SW480 (cell line): ENCODE results near the gene ERC2.

Source experiments
- DNase-seq: peaks from one replicate; pipeline ENCODE4 v3.0.0-alpha.2; 2016; ENCODE audit warnings: low spot score

Gene ERC2

GRCh38 chr3:55524565-55525244, 943.6 kb downstream of the ERC2 start:
- DNase-seq: no peak

- DNase-seq: no peak
Observed at GRCh38 chr3:55523471-55523870, 944.8 kb downstream of the ERC2 start.

DNA sequence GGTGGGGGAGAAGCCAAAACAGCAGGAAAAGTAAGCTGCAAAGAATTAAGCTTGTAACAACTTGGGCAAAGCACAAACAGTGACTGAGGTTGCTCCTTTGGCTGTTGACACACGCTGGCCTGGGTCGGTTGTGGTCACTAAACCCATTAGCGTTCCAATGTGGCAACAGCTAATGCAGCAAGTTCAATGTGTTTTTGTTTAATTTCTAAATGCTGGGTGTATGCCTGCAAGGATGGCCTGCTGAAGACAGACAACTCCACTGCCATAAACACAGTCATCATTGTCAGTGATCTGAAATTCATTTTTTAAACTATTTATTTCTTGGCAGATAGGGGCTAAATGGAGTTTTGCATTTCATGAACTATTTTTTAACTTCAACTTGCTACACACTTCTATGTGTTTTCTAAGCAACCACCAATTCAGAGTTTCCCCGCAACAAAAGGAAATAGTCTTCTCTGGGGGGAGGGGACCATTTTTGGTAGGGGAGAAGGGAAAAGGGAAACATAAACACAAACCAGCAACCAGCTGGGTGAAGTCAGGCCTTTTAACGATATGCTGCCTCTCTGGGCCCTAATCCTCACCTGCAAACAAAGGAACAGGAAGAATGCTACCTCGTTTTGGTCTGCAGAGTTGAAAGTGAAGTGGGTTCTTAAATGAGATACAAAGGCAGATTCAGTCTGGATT, 946.4 kb downstream of the ERC2 start:
- DNase-seq: no peak

- no peak for DNase-seq
Observed at GRCh38 chr3:55521064-55521737, 947.1 kb downstream of the ERC2 start.

DNA sequence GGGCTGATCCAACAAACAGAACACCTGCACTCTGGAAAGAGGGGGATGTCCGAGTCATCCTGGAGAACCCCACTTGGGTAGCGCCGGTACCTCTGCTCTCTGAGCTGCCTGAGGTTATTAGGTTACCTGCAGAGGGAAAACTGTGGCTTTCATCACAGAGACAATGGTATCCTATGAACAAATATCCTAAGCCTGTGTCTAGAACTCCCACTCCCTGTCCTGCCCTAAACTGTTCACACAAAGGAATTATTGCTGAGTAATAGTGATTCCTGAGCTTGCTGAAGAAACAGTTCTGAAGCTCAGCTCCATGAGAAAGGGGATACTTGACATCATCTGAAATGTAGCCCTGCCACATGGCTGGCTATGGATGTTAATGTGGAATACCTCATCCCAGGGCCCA, 949.2 kb downstream of the ERC2 start:
- DNase-seq: no peak

DNA sequence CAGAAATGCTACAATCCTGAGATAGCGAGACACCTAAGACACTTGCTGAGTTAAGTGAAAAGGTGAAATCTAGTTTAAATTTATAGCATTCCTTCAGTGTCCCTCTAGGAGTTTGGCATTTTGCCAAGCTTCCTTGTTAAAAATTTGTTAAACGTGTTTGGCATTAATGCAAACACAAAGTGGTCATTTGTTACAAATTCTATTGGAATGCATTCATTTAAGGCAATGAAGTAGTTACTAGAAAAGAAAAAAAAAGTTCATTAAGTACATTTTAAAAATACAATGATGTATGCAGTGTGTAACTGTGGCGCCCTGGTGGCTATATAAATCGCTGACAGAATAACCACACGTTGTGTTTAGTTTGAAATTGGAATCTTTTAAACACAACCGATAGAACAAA, 949.8 kb downstream of the ERC2 start:
- DNase-seq: no peak

GRCh38 chr3:55516392-55517030, 951.8 kb downstream of the ERC2 start:
- DNase-seq: no peak

DNA sequence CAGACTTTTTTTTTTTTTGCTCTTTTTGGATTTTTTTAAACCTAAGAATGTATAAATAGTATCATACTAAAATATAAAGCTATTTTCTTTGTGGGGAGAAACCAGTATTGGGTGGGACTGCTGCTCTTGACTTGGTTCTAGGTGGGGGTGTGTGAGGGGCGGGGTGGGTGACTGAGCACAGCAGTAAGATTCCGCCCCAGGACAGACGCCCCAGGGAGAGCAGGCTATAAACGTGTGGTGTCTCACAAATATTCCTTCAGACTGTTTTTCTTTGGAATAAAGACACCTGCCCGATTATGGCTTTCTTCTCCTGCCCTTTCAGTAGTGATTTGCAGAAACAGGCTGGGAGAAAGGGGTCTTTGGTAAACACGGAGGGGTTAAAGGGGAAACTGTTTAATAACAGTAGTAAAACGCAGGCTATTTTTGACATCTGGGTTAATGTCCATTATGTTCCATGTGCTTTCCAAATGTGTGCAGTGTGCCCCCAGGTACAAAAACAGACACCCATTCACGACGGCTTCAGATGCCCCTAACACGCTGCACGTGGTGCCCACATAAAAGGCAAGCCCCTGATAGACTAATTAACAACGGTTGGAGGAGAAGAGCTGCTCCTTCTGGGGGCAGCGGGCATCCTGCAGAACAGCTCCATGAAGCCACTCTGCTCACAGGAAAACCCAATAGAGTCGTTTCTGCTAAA, 952.6 kb downstream of the ERC2 start:
- DNase-seq: no peak

DNA sequence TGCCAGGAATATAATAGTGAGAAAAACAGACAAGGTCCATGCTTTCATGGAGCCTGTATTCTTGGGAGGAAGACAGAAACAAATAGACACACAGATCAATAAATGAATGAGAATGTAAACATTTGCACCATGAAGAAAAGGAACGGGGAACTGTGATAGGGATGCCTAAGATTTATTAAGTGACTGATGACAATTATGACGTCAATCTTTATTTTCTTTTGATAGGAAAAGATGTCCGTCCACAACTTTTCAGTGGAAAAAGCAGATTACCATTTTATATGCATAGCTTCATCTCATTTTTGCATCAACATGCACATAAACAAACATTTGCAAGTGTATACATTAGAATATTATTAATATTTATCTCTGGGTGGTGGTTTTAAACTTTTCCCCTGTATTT, 953.3 kb downstream of the ERC2 start:
- DNase-seq: no peak

DNA sequence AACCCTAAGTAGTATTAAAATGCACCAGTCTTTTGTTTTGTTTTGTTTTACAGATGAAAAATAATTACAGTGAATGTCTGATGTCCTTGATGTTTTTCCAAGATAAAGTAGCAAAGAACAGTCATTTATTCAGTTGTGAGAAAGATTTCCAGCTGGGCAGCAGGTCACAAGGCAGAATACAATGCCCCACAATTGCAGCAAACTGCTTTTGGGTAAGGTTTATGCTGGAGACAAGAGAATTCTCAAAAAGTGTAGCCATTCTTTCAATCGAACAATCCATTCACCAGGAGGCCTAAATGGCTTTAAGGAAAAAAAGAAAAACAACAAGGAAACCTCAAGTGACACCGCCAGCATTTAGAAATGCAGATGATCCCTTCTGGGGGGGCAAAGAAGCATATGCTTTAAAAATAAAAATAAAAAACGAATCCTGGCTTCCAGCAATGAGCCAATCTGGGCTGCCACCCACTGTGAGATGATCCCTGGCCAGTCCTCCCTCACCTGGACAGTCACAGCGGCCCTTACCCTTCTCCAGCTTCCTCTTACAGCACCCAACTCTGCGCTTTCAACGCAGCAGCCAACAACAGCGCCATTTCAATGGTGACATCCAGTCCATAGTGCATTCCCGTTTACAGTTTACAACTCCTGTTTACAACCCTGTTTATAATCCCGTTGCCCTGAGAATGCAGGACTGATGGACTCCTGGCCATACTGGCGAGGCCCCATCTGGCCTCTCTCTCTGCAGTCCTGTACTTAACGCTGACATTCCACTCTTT, 955.5 kb downstream of the ERC2 start:
- DNase-seq: no peak

DNA sequence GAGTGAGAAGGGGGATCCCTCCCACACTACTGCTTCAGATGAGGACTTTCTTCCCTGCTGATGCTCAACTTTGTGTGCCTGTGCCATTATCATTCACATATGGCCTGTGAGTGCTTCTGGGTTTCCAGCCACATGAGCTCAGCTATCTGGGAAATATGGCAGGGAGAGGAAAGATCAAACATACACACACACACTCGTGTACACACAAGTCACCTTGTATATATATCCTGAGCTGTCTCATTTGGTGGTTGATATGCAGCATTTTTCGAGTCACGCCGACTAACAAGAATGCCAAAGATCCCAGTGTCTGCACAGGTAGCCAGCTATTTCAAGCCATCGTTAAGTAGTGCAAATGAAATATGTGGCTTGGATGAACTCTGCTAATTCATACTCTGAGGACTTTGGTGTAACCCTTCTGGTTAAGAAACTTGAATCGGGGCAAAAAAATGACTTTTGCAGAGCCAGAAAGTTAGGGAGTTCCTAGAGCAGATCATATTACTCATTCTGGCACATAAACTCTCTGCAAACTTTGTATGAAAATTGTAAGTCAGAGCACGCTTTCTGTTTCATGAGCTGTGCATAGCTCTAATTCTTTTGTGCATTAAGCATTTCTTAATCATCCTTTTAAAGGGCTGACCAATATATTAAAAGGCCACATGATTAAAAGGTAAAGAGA, 956.2 kb downstream of the ERC2 start:
- DNase-seq: no peak

GRCh38 chr3:55508335-55508734, 959.9 kb downstream of the ERC2 start:
- DNase-seq: no peak

DNA sequence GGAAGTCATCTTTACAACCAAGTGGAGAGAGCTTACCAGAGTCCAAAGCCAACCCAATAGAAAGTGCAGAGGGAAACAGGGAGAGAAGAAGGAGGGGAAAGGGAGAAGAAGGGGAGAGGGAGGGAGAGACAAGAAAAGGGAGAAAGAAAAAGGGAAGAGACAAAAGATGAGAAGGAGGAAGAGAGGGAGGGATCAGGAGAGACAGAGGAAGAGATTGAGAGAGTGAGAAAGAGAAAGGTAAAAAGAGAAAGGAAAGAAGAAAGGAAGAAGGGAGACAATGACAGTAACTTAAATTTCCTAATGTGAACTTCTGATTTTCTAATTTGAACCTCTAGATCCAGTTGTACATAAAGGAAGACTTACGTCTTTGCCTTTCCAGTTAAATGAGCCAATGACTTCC, 960.5 kb downstream of the ERC2 start:
- DNase-seq: no peak

DNA sequence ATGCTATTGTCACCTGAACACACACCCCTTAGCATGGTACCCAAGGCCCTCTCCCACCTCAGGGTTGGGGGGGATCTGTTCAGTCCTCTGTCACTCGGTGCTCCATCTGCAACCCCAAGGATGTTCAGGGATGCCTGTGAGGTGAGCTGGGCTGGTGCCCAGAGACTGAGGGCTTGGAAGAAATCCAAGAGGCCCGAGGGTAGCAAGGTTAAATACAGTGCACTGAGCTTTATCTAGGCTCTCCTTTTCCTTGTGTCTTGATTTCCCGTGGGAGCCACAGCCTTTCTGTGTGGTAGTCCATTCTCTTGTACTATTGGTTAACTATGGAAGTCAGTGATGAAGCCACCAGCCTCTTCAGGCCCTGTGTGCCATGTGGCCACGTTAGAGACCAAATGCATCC, 962.5 kb downstream of the ERC2 start:
- DNase-seq: no peak

DNA sequence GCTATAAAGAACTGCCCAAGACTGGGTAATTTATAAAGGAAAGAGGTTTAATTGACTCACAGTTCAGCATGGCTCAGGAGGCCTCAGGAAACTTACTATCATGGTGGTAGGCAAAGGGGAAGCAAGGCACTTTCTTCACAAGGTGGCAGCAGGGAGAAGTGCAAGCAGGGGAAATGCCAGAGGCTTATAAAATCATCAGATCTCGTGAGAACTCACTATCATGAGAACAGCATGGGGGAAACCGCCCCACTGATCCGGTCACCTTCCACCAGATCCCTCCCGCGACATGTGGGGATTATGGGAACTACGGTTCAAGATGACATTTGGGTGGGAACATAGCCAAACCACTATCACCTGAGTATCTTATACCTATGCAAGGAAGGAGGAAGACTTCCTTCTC, 963.2 kb downstream of the ERC2 start:
- peak; percentile 40 for DNase-seq

DNA sequence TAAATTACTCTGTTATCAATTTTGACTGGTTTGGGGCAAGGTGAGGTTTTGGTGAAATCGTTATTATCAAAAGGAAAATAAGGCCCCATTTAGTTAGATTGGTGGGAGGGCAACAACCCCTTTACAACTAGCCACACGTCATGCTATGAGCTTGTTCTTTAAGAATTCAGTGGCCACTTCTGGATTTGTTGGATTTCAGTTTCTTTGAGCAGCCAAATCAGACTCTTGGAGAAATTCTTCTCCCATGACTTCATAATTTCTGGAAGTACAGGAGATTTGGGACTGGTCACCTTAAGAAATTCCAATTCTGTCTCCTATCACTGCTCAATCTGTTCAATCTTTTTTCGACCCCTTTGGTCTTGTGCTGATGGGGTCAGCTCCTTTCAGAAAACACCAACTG, 966.4 kb downstream of the ERC2 start:
- no peak for DNase-seq

DNA sequence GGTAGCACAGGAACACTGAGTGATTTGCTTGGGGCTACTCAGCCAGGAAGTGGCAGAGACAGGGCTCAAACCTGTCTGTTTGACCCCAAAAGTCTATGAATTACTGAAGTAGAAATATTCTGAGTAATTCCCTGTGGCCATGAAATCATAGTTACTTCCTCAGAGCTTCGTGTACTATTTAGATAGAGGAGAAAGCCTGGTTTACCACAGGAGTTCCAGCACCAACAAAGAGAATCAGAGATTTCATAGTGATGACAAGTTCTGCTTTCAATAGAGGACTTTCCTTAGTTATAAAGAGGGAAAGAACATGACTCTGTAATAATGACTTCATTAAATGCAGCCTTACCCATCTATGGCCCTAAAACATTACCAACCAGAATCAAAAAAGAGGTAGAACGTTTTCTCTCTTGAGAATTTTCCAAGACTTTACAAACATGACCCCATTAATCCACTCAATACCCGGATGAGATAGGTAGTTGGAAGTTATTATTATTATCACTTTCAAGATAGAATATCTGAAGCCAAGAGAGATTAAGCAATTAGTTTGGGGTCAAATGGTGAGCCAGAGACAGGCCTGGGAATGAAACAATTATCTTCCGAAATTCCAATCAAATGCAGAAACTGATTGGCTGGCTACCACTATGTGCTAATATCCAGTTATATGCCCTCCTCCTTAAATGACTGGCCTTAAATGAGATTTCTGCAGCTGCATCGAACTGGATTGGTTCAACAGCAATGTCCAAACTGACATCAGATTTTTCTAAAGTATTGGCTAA, 967.5 kb downstream of the ERC2 start:
- DNase-seq: no peak

GRCh38 chr3:55498520-55498919, 969.7 kb downstream of the ERC2 start:
- no peak for DNase-seq

DNA sequence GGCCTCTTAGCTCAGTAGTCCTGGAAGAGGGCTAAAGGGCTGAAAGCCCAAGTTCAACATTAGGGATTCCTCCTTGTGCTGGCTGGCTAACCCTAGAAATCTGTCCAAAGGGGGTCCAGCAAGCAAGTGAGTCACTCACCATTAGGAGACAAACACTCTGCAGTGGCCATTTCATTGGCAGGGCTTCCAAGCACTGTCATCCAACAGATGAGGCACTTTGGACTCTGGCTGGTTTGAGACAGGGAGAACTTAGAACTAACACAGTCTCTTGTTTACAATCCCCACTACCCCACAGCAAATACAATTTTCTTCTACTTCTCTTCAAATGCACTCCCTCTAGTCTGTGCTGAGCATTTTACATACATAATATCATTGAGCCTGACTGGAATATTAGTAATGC, 971.0 kb downstream of the ERC2 start:
- DNase-seq: no peak

GRCh38 chr3:55494976-55495375, 973.3 kb downstream of the ERC2 start:
- DNase-seq: no peak
